ENCODE results near the gene CWC25.

The CWC25 gene

DNA sequence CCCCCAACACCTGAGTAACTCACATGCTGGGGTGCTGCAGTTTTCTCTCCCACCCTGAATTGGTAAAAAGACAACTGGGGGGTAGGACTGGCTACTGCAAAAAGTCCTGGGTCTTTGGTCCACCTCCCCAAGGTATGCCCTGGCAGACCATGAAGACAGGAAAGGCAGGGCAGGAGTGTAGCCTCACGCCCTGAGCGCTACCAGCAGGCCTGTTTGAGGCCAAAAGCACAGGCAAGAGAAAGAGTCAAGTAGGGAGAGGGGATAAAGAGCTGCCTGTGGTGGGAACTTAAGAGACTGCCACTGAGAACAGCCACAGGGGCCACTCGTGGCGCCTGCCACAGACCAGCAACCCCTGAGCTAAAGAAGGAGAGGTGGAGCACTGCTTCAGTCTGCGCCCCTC is 58.8 kb downstream of the CWC25 start:
- CTCF ChIA-PET: interaction anchor here (1.5 to 2.5 kb wide), 2 partner anchors 8 to 20 kb away, joined by 3 to 8 read pairs; no protein-coding TSS in a partner anchor

DNA sequence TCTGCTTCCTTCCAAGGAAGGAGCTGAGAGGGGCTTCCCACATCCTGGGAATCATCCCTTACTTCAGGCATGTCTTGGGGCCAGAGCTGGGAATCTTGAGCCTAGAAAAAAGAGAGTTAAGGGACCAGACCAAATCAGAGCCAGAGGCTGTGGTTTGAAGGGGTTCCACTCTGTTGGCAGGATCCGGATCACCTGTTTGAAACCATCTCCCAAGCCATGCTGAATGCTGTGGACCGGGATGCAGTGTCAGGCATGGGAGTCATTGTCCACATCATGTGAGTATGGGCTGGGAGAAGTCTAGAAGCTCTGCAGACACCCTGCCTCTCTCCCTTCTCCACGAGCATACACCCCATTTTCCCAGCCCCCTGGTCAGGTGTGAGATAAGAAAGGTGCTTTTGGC is 62.9 kb downstream of the CWC25 start:
- TF ChIP-seq, protein P1, sequence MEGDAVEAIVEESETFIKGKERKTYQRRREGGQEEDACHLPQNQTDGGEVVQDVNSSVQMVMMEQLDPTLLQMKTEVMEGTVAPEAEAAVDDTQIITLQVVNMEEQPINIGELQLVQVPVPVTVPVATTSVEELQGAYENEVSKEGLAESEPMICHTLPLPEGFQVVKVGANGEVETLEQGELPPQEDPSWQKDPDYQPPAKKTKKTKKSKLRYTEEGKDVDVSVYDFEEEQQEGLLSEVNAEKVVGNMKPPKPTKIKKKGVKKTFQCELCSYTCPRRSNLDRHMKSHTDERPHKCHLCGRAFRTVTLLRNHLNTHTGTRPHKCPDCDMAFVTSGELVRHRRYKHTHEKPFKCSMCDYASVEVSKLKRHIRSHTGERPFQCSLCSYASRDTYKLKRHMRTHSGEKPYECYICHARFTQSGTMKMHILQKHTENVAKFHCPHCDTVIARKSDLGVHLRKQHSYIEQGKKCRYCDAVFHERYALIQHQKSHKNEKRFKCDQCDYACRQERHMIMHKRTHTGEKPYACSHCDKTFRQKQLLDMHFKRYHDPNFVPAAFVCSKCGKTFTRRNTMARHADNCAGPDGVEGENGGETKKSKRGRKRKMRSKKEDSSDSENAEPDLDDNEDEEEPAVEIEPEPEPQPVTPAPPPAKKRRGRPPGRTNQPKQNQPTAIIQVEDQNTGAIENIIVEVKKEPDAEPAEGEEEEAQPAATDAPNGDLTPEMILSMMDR (IDR thresholded peaks at IDR 0.05; ENCODE audit: control extremely low read depth, extremely low read depth, low read depth, missing control alignments): no peak
- ChIA-PET POLR2A (no interaction called here), CTCF (interaction anchor here (0.7 to 1.7 kb wide), 6 partner anchors 9 to 40 kb away, joined by 3 to 6 read pairs (median 4); partner anchors contain the start of gene PSMB3)
- no peak for DNase-seq (ENCODE audit: extremely low spot score)

More for the DNA sequence above, 58.8 kb downstream of the CWC25 start:
- POLR2A ChIA-PET: no interaction called here
- TF ChIP-seq, protein P1 (IDR thresholded peaks at IDR 0.05; ENCODE audit: control extremely low read depth, extremely low read depth, low read depth, missing control alignments): no peak
- DNase-seq (ENCODE audit: extremely low spot score): no peak

DNA sequence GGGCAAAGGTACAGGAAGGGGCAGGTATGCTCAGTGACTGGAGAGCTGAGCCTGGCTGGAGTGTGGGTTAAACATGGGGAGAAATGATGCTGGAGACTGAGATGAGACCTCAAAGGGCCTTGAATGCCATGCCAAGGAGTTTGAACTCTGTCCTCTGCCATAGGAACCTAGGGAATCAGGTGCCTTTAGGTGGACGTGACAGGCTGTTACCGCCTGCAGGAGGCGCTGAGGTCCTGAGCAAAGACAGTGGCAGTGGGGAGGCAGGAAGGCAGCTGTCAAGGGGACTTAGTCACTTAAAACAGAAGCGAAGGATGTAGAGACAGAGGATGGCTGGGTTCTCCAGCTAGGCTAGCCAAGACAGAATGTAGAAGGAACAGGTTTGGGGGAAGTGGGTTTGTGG is 63.5 kb downstream of the CWC25 start:
- TF ChIP-seq, protein P1 (IDR thresholded peaks at IDR 0.05; ENCODE audit: control extremely low read depth, extremely low read depth, low read depth, missing control alignments): peak; percentile 36
- POLR2A ChIA-PET: no interaction called here
- CTCF ChIA-PET: interaction anchor here (0.7 to 1.6 kb wide), 8 partner anchors 9 to 49 kb away, joined by 3 to 6 read pairs (median 3); partner anchors contain the start of gene PSMB3
- DNase-seq (ENCODE audit: extremely low spot score): no peak

DNA sequence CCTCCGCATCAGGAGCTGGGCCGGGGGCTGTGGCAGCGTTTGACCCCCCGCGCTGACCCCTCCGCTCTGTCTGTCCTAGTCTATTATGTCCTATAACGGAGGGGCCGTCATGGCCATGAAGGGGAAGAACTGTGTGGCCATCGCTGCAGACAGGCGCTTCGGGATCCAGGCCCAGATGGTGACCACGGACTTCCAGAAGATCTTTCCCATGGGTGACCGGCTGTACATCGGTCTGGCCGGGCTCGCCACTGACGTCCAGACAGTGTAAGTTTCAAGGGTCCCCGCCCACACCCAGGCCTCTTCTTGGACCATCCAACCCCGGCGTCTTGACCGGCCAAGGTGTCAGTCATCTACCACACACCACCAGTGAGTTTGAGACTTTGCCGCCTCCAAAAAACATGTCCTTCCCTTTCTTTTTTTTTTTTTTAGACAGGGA is 72.0 kb downstream of the CWC25 start:
- DNase-seq (ENCODE audit: extremely low spot score): no peak
- TF ChIP-seq, protein P1 (IDR thresholded peaks at IDR 0.05; ENCODE audit: control extremely low read depth, extremely low read depth, low read depth, missing control alignments): no peak
- ChIA-PET CTCF (interaction anchor here (1.2 kb wide), 1 partner anchor 9 kb away, joined by 6 read pairs; no protein-coding TSS in a partner anchor), POLR2A (interaction anchor here (0.6 to 0.7 kb wide), 2 partner anchors 10 to 62 kb away, joined by 3 to 4 read pairs; no protein-coding TSS in a partner anchor)

DNA sequence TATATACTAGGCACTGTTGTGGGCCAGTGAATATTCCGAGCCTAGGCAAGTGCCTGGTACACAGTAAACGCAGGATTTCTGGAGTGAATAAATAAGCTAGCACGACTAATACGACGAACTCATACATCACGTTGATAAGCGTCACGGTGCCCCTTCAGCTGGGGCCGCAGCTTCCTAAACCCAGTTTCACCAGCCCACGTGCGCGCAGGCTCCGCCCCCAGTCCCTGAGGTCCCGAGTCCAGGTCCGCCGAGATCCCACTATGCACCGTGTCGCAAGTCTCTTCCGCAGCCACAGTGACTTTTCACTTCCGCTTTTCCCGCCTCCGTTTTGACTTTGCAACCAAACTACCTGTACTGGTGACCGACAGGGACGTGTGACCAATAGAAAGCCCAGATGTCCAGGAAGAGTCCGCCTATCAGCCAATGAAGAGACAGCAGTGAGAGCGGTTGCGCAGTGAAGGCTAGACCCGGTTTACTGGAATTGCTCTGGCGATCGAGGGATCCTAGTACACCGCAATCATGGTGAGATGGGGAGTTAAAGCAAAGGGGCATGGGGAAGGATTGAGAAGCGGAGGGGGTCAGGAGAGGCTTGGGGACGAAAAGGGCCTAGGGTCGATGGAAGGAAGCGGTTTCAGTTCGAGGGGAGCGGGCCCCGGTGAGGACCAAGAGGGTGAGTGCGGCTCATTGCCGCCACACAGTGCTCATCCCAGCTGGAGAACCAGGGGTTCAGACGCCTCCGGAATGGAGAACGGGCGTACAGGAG is 72.6 kb downstream of the CWC25 start, which contains the start of gene PSMB3:
TSS of gene PSMB3 (plus strand) at position 434 of the 763 bp plus-strand sequence. CDS start at position 520, 86 bp downstream.
- TF ChIP-seq, protein P1 (IDR thresholded peaks at IDR 0.05; ENCODE audit: control extremely low read depth, extremely low read depth, low read depth, missing control alignments): no peak
- POLR2A ChIA-PET: interaction anchor here (0.6 to 1.2 kb wide), 7 partner anchors 9 to 767 kb away, joined by 3 to 6 read pairs (median 4); partner anchors contain the start of genes LASP1 and RPL23
- CTCF ChIA-PET: interaction anchor here (0.6 to 2.4 kb wide), 6 partner anchors 9 to 81 kb away, joined by 3 to 18 read pairs (median 3); no protein-coding TSS in a partner anchor
- DNase-seq (ENCODE audit: extremely low spot score): peak; percentile 97

DNA sequence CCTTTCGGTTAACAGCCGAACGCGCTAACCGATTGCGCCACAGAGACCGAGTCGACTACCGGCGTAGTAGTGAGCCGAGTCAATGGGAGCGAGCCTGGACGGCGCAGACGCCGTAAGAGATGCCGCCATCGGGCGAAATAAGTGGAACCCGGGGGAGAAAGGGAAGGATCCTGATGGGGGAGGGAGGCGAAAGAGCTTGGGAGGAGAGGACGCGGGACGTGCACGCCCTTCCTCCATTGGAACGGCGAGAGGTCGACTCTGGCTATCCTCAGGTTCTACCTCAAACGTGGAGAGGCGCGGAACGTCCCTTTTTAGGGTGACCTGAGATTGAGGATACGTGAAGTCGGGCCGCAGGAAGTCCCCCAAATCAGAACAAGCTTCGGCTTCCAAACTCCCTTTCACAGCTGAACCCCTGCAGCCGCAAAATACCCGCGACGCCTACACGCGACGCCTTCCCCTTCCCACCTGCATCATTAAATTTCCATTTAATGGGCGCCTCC is 73.3 kb downstream of the CWC25 start:
- CTCF ChIA-PET: interaction anchor here (0.7 to 2.4 kb wide), 5 partner anchors 10 to 80 kb away, joined by 3 to 18 read pairs (median 3); no protein-coding TSS in a partner anchor
- DNase-seq (ENCODE audit: extremely low spot score): peak; percentile 67
- POLR2A ChIA-PET: interaction anchor here (0.6 to 1.2 kb wide), 6 partner anchors 8 to 768 kb away, joined by 3 to 6 read pairs (median 4); partner anchors contain the start of genes LASP1 and RPL23
- TF ChIP-seq, protein P1 (IDR thresholded peaks at IDR 0.05; ENCODE audit: control extremely low read depth, extremely low read depth, low read depth, missing control alignments): no peak

Measured in GM10248 (cell line).